ENCODE measurements around the gene SEL1L. TPM values are rescaled to one million over a fixed set of nuclear protein-coding genes. Genes with fewer than 3 reads are reported as not detected.

The SEL1L gene
- polyA plus RNA-seq, 3 donors = 14.4 to 48.4 (median 42.5) TPM

- peaks cover 0 to 2% (median 0%) of the 10 kb centered on the region in 3 donors for H3K27me3 Mint-ChIP-seq (ENCODE audit: low read depth in 3 of 3)
- Histone ChIP-seq H4K20me1 (ENCODE audit: insufficient read depth, low read length) (no peaks in the 10 kb centered on the region), H2AFZ (ENCODE audit: insufficient read depth, low read depth, low read length, poor library complexity, severe bottlenecking) (no peak overlapping the region), H3K4me1 (ENCODE audit: control insufficient read depth in 1 of 2, insufficient read depth in 2 of 2, low read length in 2 of 2) (no peaks in the 10 kb centered on the region), H3K27me3 (ENCODE audit: control insufficient read depth in 2 of 2, insufficient read depth in 2 of 2, low read length in 2 of 2) (no peaks in the 10 kb centered on the region), H3K27ac (ENCODE audit: low read depth in 1 of 2, low read length in 2 of 2) (no peak overlapping the region), H3K4me2 (replicated peaks; ENCODE audit: extremely low read depth, low read length, poor library complexity, severe bottlenecking) (no peak overlapping the region), H3K9ac (ENCODE audit: insufficient read depth, low read length, poor library complexity, severe bottlenecking) (no peak overlapping the region), H3K79me2 (ENCODE audit: insufficient read depth, low read length) (no peaks in the 10 kb centered on the region), H3K9me3 (replicated peaks in 1 of 2; ENCODE audit: control insufficient read depth in 1 of 2, insufficient read depth in 1 of 2, low read length in 2 of 2) (peaks cover 9 to 10% of the 10 kb centered on the region in 2 donors), H3K4me3 (replicated peaks in 1 of 3; ENCODE audit: low read depth in 2 of 3, low read length in 3 of 3) (no peak overlapping the region), H3K36me3 (replicated peaks in 1 of 2; ENCODE audit: control insufficient read depth in 1 of 2, insufficient read depth in 2 of 2, low read length in 2 of 2) (no peaks in the 10 kb centered on the region)
- H3K4me3 Mint-ChIP-seq = no peak overlapping the region
- intact Hi-C loops (cut with micrococcal nuclease) = no loop called here
- peaks cover 3 to 16% (median 12%) of the 10 kb centered on the region in 7 donors for H3K9me3 Mint-ChIP-seq
- DNase-seq = no peak
- TF ChIP-seq CTCF (IDR thresholded peaks at IDR 0.05) = no peak
- peaks cover 3% of the 10 kb centered on the region for H3K4me1 Mint-ChIP-seq
- no peaks in the 10 kb centered on the region for H3K36me3 Mint-ChIP-seq
- H3K27ac Mint-ChIP-seq = no peak overlapping the region
- WGBS (ENCODE audit: insufficient coverage) = no CpG with 5 or more reads among the region's 2 CpGs
Observed at GRCh38 chr14:81555684-81556083, 22.0 kb upstream of the SEL1L start.

- Histone ChIP-seq H2AFZ (ENCODE audit: insufficient read depth, low read depth, low read length, poor library complexity, severe bottlenecking) (no peak overlapping the region), H3K9me3 (replicated peaks in 1 of 2; ENCODE audit: control insufficient read depth in 1 of 2, insufficient read depth in 1 of 2, low read length in 2 of 2) (peaks cover 8 to 9% of the 10 kb centered on the region in 2 donors), H3K4me1 (ENCODE audit: control insufficient read depth in 1 of 2, insufficient read depth in 2 of 2, low read length in 2 of 2) (no peaks in the 10 kb centered on the region), H3K4me2 (replicated peaks; ENCODE audit: extremely low read depth, low read length, poor library complexity, severe bottlenecking) (no peak overlapping the region), H3K4me3 (replicated peaks in 1 of 3; ENCODE audit: low read depth in 2 of 3, low read length in 3 of 3) (no peak overlapping the region), H3K9ac (ENCODE audit: insufficient read depth, low read length, poor library complexity, severe bottlenecking) (no peak overlapping the region), H3K27ac (ENCODE audit: low read depth in 1 of 2, low read length in 2 of 2) (no peak overlapping the region), H3K27me3 (ENCODE audit: control insufficient read depth in 2 of 2, insufficient read depth in 2 of 2, low read length in 2 of 2) (no peaks in the 10 kb centered on the region), H4K20me1 (ENCODE audit: insufficient read depth, low read length) (no peaks in the 10 kb centered on the region), H3K79me2 (ENCODE audit: insufficient read depth, low read length) (no peaks in the 10 kb centered on the region), H3K36me3 (replicated peaks in 1 of 2; ENCODE audit: control insufficient read depth in 1 of 2, insufficient read depth in 2 of 2, low read length in 2 of 2) (no peaks in the 10 kb centered on the region)
- H3K4me3 Mint-ChIP-seq = no peak overlapping the region
- no peak for DNase-seq
- H3K4me1 Mint-ChIP-seq = peaks cover 3% of the 10 kb centered on the region
- no peak overlapping the region for H3K27ac Mint-ChIP-seq
- H3K27me3 Mint-ChIP-seq (ENCODE audit: low read depth in 3 of 3) = peaks cover 0 to 2% (median 0%) of the 10 kb centered on the region in 3 donors
- H3K9me3 Mint-ChIP-seq = peaks cover 3 to 11% (median 8%) of the 10 kb centered on the region in 7 donors
- H3K36me3 Mint-ChIP-seq = no peaks in the 10 kb centered on the region
- no CpG with 5 or more reads among the region's 4 CpGs for WGBS (ENCODE audit: insufficient coverage)
- intact Hi-C loops (cut with micrococcal nuclease) = no loop called here
- TF ChIP-seq CTCF (IDR thresholded peaks at IDR 0.05) = no peak
Observed at GRCh38 chr14:81555051-81555450, 21.4 kb upstream of the SEL1L start.

Data from CD14-positive monocyte (primary cell).